H7 (cell line): ENCODE data around the gene CMTR1. TPM values are rescaled to one million over a fixed set of nuclear protein-coding genes. Genes with fewer than 3 reads are reported as not detected.
"Not testable (repeated sequence)": the region's sequence is repeated elsewhere in the genome, so short reads cannot be mapped to it uniquely, and the experiment has no call there.

Experiments
- DNase-seq: peaks from one replicate; pipeline ENCODE4 v3.0.0; 2012
- H3K27me3 ChIP-seq: 2 replicates; pipeline ENCODE4 v1.6.0; 2011; ENCODE audit warnings: mild to moderate bottlenecking, low read length; ENCODE audit not compliant: control insufficient read depth, insufficient read depth
- H3K36me3 ChIP-seq: replicated peaks from 2 replicates; pipeline ENCODE4 v1.5.1; 2011; ENCODE audit warnings: low read length; ENCODE audit not compliant: control insufficient read depth, insufficient read depth
- H3K4me3 ChIP-seq: 2 replicates; pipeline ENCODE4 v1.5.1; 2011; ENCODE audit warnings: low read depth, mild to moderate bottlenecking, control low read depth, low read length, moderate library complexity; ENCODE audit not compliant: insufficient read depth
- total RNA-seq: library from RNA; depleted of rRNA; stranded (reverse); fragments of >200 nt; shearing (Covaris generic); gene quantifications from 2 replicates; pipeline ENCODE4 v1.2.3, GENCODE V29; 2014

Gene CMTR1
- total RNA-seq, 1 experiment from 2014 or later = 37.5 TPM

- Histone ChIP-seq H3K27me3 (no peaks in the 10 kb centered on the region), H3K36me3 (no peaks in the 10 kb centered on the region), H3K4me3 (no peak overlapping the region)
- peak; percentile 53 for DNase-seq
Observed at GRCh38 chr6:37489697-37490336, 56.8 kb downstream of the CMTR1 start.

GRCh38 chr6:37490536-37491170, 57.6 kb downstream of the CMTR1 start:
- H3K36me3 ChIP-seq = no peaks in the 10 kb centered on the region
- no peak overlapping the region for H3K4me3 ChIP-seq
- DNase-seq = no peak
- no peaks in the 10 kb centered on the region for H3K27me3 ChIP-seq

GRCh38 chr6:37491171-37491829, 58.3 kb downstream of the CMTR1 start:
- H3K36me3 ChIP-seq = no peaks in the 10 kb centered on the region
- H3K27me3 ChIP-seq = no peaks in the 10 kb centered on the region
- DNase-seq = no peak
- no peak overlapping the region for H3K4me3 ChIP-seq

GRCh38 chr6:37491830-37492208, 58.8 kb downstream of the CMTR1 start:
- no peak for DNase-seq
- Histone ChIP-seq H3K27me3 (no peaks in the 10 kb centered on the region), H3K36me3 (no peaks in the 10 kb centered on the region), H3K4me3 (no peak overlapping the region)

- Histone ChIP-seq H3K36me3 (no peaks in the 10 kb centered on the region), H3K4me3 (no peak overlapping the region), H3K27me3 (no peaks in the 10 kb centered on the region)
- DNase-seq = peak; percentile 75
Observed at GRCh38 chr6:37492236-37492972, 59.4 kb downstream of the CMTR1 start.

GRCh38 chr6:37492991-37493660, 60.1 kb downstream of the CMTR1 start:
- H3K36me3 ChIP-seq = no peaks in the 10 kb centered on the region
- H3K4me3 ChIP-seq = no peak overlapping the region
- DNase-seq = peak; percentile 67
- H3K27me3 ChIP-seq = no peaks in the 10 kb centered on the region

- no peaks in the 10 kb centered on the region for H3K27me3 ChIP-seq
- DNase-seq = no peak
- no peak overlapping the region for H3K4me3 ChIP-seq
- no peaks in the 10 kb centered on the region for H3K36me3 ChIP-seq
Observed at GRCh38 chr6:37493661-37493995, 60.6 kb downstream of the CMTR1 start.

- DNase-seq = no peak
- H3K4me3 ChIP-seq = no peak overlapping the region
- no peaks in the 10 kb centered on the region for H3K36me3 ChIP-seq
- H3K27me3 ChIP-seq = no peaks in the 10 kb centered on the region
Observed at GRCh38 chr6:37495244-37495934, 62.4 kb downstream of the CMTR1 start.

- no peak for DNase-seq
- Histone ChIP-seq H3K36me3 (no peaks in the 10 kb centered on the region), H3K4me3 (no peak overlapping the region), H3K27me3 (no peaks in the 10 kb centered on the region)
Observed at GRCh38 chr6:37496951-37497885, 64.2 kb downstream of the CMTR1 start.

GRCh38 chr6:37499433-37500293, 66.6 kb downstream of the CMTR1 start, which contains the start of gene CCDC167:
CCDC167 (minus strand) TSS chr6:37499893; CDS start chr6:37499863, 30 bp downstream.
- Histone ChIP-seq H3K36me3 (no peaks in the 10 kb centered on the region), H3K4me3 (peak within 1 kb of the TSS; percentile 65), H3K27me3 (no peaks in the 10 kb centered on the region)
- DNase-seq = peak; percentile 95

GRCh38 chr6:37500294-37500608, 67.2 kb downstream of the CMTR1 start:
- Histone ChIP-seq H3K27me3 (no peaks in the 10 kb centered on the region), H3K4me3 (peak overlapping the region; percentile 65), H3K36me3 (no peaks in the 10 kb centered on the region)
- DNase-seq = no peak

GRCh38 chr6:37500904-37501303, 67.9 kb downstream of the CMTR1 start:
- not testable (repeated sequence) for H3K36me3 ChIP-seq, H3K4me3 ChIP-seq, H3K27me3 ChIP-seq, DNase-seq
